GM18520 (cell line): ENCODE data around the gene TRANK1.

ENCODE experiments used
- ATAC-seq: cut with Tn5 transposase; IDR thresholded peaks from one replicate; pipeline ENCODE4 v1.9.1; 2021; ENCODE audit not compliant: unreplicated experiment

TRANK1 gene

GRCh38 chr3:36859494-36859893 is 85.4 kb downstream of the TRANK1 start:
- ATAC-seq = no peak

- ATAC-seq = no peak
Measured at GRCh38 chr3:36852071-36852470, 92.8 kb downstream of the TRANK1 start.

GRCh38 chr3:36850743-36851142 is 94.1 kb downstream of the TRANK1 start:
- ATAC-seq = no peak

GRCh38 chr3:36846406-36846805 is 98.4 kb downstream of the TRANK1 start:
- ATAC-seq = no peak

- peak; percentile 74 for ATAC-seq
Measured at GRCh38 chr3:36843065-36844051, 101.5 kb downstream of the TRANK1 start.

- ATAC-seq = no peak
Measured at GRCh38 chr3:36842275-36842674, 102.6 kb downstream of the TRANK1 start.

- no peak for ATAC-seq
Measured at GRCh38 chr3:36840453-36840921, 104.4 kb downstream of the TRANK1 start.

GRCh38 chr3:36837089-36837488 is 107.8 kb downstream of the TRANK1 start:
- ATAC-seq = no peak

GRCh38 chr3:36833160-36833814 is 111.6 kb downstream of the TRANK1 start:
- ATAC-seq = no peak

- ATAC-seq = no peak
Measured at GRCh38 chr3:36832406-36832805, 112.4 kb downstream of the TRANK1 start.

GRCh38 chr3:36827133-36827532 is 117.7 kb downstream of the TRANK1 start:
- no peak for ATAC-seq

GRCh38 chr3:36826240-36826639 is 118.6 kb downstream of the TRANK1 start:
- no peak for ATAC-seq

- no peak for ATAC-seq
Measured at GRCh38 chr3:36824443-36824842, 120.4 kb downstream of the TRANK1 start.

- ATAC-seq = no peak
Measured at GRCh38 chr3:36823806-36824205, 121.0 kb downstream of the TRANK1 start.

GRCh38 chr3:36820083-36820482 is 124.8 kb downstream of the TRANK1 start:
- ATAC-seq = no peak

- ATAC-seq = no peak
Measured at GRCh38 chr3:36817806-36818533, 126.9 kb downstream of the TRANK1 start.

- ATAC-seq = no peak
Measured at GRCh38 chr3:36815375-36815774, 129.5 kb downstream of the TRANK1 start.

- no peak for ATAC-seq
Measured at GRCh38 chr3:36814776-36815175, 130.1 kb downstream of the TRANK1 start.

GRCh38 chr3:36814066-36814717 is 130.7 kb downstream of the TRANK1 start:
- ATAC-seq = no peak

- ATAC-seq = no peak
Measured at GRCh38 chr3:36813305-36813704, 131.5 kb downstream of the TRANK1 start.

GRCh38 chr3:36812240-36812639 is 132.6 kb downstream of the TRANK1 start:
- ATAC-seq = no peak
